G401 (cell line): Measurements from ENCODE around the gene TPO. TPM values are rescaled to one million over a fixed set of nuclear protein-coding genes. Genes with fewer than 3 reads are reported as not detected.

Experiments used
- DNase-seq: peaks from one replicate; pipeline ENCODE4 v3.0.0-alpha.2; 2015; ENCODE audit warnings: low spot score
- in situ Hi-C: cut with HindIII; loops from 2 replicates; pipeline ENCODE4 v1.10.0; 2016; ENCODE audit warnings: low sequenced_read_pairs, mixed read lengths
- total RNA-seq: library from RNA; depleted of rRNA; stranded (reverse); fragments of >200 nt; shearing (Covaris generic); gene quantifications from 2 replicates; pipeline ENCODE4 v1.2.3, GENCODE V29; 2014

The TPO gene
- total RNA-seq, 1 experiment from 2014 or later, result not detected

- in situ Hi-C loops, result no loop called here
- no peak for DNase-seq
Observed at GRCh38 chr2:1437101-1437500, 23.8 kb downstream of the TPO start.

GRCh38 chr2:1437537-1437936 lies 24.3 kb downstream of the TPO start:
- in situ Hi-C loops, result no loop called here
- DNase-seq, result no peak

DNA sequence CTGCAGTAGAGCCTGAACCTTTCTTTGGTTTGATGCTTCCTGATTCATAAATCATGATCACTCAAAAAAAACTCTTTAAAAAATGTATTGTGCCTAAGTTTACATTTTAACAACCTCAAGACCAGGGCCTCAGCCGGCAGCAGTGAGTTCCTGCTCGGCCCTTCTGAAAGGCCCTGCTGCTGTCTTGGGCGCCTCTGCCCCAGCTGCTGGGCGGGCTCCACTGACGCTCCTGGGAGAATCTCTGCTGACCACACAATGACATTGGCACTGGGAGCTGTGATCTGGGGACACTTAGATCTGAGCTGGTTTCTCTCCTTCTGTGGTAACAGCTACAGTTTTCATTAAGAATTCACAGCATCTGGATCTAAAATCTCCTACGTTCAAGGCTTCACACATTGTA lies 25.7 kb downstream of the TPO start:
- no peak for DNase-seq
- in situ Hi-C loops, result no loop called here

DNA sequence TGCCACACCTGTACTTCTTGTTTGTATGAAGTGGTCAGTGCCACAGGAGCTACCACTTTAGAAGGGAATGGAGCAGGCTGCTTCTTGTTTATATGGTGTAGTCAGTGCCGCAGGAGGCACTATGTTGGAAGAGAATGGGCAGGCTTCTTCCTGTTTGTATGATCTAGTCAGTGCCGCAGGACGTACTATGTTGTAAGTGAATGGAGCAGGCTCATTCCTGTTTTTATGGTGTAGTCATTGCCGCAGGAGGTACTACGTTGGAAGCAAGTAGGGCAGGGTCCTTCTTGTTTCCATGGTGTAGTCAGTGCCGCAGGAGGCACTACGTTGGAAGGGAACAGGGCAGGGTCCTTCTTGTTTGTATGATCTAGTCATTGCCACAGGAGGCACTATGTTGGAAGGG lies 27.3 kb downstream of the TPO start:
- in situ Hi-C loops, result no loop called here
- DNase-seq, result no peak

DNA sequence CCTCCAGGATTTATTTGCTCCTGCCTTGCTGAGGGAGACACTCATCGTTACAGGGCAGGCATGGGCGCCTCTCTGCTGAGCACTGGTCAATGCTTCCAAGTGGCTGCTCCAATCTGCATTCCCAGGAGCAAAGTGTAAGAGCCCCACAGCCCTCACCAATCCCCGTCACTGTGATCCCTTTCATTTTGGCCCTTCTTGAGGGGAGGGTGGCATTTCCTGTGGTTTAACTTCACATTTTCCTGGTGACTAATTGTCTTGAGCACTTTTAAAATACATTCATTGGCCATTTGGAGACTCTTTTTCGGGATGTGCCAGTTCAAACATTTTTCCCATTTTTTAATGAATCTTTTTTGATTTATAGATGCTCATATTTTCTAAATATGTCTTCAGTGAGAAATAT lies 33.0 kb downstream of the TPO start:
- DNase-seq, result no peak
- in situ Hi-C loops, result no loop called here

GRCh38 chr2:1448009-1448408 lies 34.7 kb downstream of the TPO start:
- in situ Hi-C loops, result no loop called here
- DNase-seq, result no peak

GRCh38 chr2:1450915-1451314 lies 37.7 kb downstream of the TPO start:
- no peak for DNase-seq

DNA sequence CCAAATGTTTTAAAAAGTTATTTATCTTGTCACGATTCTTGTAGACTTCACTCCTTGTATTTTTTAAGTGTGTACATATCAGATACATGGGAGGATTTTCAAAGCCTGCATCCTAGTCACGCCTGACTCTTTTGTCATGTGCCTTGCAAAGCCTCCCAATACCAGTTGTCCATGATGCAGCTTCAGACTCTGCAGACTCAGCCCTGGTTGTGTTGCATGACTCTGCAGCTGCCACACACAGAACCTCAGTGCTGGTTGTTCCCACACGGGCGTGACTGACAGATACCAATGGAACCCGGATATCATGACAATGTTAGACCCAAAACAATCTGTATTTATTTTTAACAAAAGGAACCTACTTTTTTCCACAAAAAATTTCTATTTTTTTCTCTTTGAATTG lies 38.2 kb downstream of the TPO start:
- no peak for DNase-seq
- in situ Hi-C loops, result no loop called here

More at GRCh38 chr2:1450915-1451314, 37.7 kb downstream of the TPO start:
- in situ Hi-C loops, result no loop called here

DNA sequence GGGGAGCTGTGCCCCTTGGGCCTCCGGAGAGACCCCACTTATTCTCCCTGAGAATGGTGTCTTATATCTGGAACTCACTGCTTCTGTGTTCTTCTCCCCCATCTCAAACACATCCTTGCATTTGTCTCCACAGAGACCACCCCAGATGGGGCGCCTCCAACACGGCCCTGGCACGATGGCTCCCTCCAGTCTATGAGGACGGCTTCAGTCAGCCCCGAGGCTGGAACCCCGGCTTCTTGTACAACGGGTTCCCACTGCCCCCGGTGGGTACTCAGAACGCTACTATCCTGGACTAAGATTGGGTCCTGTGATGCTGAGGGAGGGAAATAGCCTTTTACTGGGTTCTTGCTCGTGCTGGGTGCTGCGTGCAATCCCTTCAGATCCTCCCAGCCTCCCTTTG lies 40.3 kb downstream of the TPO start:
- in situ Hi-C loops, result no loop called here
- DNase-seq, result no peak

GRCh38 chr2:1454346-1454745 lies 41.1 kb downstream of the TPO start:
- in situ Hi-C loops, result no loop called here
- no peak for DNase-seq

GRCh38 chr2:1455466-1455865 lies 42.2 kb downstream of the TPO start:
- DNase-seq, result no peak
- in situ Hi-C loops, result no loop called here

- in situ Hi-C loops, result no loop called here
- no peak for DNase-seq
Observed at GRCh38 chr2:1458432-1458831, 45.2 kb downstream of the TPO start.

- in situ Hi-C loops, result no loop called here
- no peak for DNase-seq
Observed at GRCh38 chr2:1459727-1460126, 46.5 kb downstream of the TPO start.

- in situ Hi-C loops, result no loop called here
- no peak for DNase-seq
Observed at GRCh38 chr2:1460851-1461418, 47.7 kb downstream of the TPO start.

- DNase-seq, result no peak
Observed at GRCh38 chr2:1461507-1462390, 48.5 kb downstream of the TPO start.

DNA sequence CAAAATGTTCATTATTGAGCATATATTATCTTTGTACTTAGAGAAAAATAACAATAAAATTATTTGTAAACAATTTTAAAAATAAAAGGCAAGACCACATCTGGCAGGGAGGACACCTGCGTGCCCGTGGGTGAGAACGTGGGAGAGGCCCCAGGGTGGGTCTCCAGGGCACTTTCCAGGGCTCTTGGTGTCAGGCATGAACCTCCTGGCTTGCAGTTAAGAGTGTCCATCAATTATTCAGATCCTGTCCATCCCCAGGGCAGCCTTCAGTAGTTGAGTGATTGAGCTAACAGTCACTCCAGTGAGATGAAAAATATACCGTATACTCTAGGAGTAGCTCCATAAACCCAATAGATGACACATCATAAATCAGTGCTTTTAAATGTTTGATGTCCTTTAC lies 49.7 kb downstream of the TPO start:
- no peak for DNase-seq
- in situ Hi-C loops, result no loop called here

More at GRCh38 chr2:1461507-1462390, 48.5 kb downstream of the TPO start:
- in situ Hi-C loops, result no loop called here

- no peak for DNase-seq
- in situ Hi-C loops, result no loop called here
Observed at GRCh38 chr2:1472350-1472749, 59.1 kb downstream of the TPO start.

GRCh38 chr2:1476617-1477195 lies 63.4 kb downstream of the TPO start:
- in situ Hi-C loops, result no loop called here
- no peak for DNase-seq

- no peak for DNase-seq
- in situ Hi-C loops, result no loop called here
Observed at GRCh38 chr2:1477196-1478040, 64.2 kb downstream of the TPO start.
